KOPT-K1 (cell line): ENCODE results near the gene PPP2R1A.
A peak's percentile ranks its signal among the peaks of the same experiment; 100 is the strongest.
"Not testable (repeated sequence)": the region's sequence is repeated elsewhere in the genome, so short reads cannot be mapped to it uniquely, and the experiment has no call there.

ENCODE experiments used
- H3K27ac ChIP-seq: fragments of 200-600 bp; sonication (generic); 2 replicates; pipeline ENCODE4 v1.5.1; 2016; ENCODE audit warnings: antibody characterized with exemption, mild to moderate bottlenecking, low read depth, low read length; ENCODE audit not compliant: poor library complexity, severe bottlenecking
- H3K36me3 ChIP-seq: fragments of 200-600 bp; sonication (generic); 2 replicates; pipeline ENCODE4 v1.5.1; 2017; ENCODE audit warnings: antibody characterized with exemption, mild to moderate bottlenecking, low read length, moderate library complexity; ENCODE audit not compliant: insufficient read depth
- H3K9me3 ChIP-seq: fragments of 200-600 bp; sonication (generic); 2 replicates; pipeline ENCODE4 v1.5.1; 2017; ENCODE audit warnings: antibody characterized with exemption, low read length, mild to moderate bottlenecking; ENCODE audit not compliant: insufficient read depth, poor library complexity, severe bottlenecking

PPP2R1A gene

DNA sequence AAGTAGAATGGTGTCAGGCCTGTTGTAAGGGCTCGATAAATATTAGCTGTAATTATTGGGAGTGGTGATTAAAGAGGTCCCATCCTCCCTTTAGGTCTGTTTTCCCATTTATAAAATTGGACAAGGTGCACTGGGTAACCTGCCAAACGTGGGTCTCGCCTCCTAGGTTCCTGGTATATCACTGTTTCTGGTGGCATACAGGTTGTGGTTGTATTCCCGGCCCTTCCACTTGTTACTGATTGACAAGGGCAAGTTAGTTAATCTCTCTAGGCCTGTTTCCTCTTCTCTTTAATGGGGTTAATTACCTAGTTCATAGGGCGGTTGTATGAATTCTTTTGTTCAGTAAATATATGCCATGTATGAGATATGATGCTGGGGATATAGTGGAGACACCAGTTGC is 1.5 kb downstream of the PPP2R1A start:
- Histone ChIP-seq H3K9me3 (no peaks in the 10 kb centered on the region), H3K36me3 (peaks cover 48% of the 10 kb centered on the region), H3K27ac (peak overlapping the region; percentile 89)

DNA sequence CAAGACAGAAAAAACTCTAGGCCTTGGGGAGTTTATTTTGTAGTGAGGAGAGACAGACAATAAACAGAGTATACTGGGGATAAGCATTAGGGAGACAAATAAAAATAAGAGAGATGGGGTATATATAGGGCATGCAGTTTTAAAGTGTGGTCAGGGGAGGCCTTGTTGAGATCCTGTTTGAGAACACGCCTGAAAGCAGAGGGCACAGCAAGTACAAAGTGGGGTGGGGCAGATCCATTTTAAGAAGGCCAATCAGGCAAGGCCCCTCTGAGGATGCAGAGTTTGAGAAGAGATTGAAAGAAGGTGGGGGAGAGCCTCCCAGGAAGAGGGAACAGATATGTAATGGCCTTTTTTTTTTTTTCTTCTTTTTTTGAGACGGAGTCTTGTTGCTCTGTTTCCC is 2.1 kb downstream of the PPP2R1A start:
- no peaks in the 10 kb centered on the region for H3K9me3 ChIP-seq
- no peak overlapping the region for H3K27ac ChIP-seq
- peaks cover 54% of the 10 kb centered on the region for H3K36me3 ChIP-seq

DNA sequence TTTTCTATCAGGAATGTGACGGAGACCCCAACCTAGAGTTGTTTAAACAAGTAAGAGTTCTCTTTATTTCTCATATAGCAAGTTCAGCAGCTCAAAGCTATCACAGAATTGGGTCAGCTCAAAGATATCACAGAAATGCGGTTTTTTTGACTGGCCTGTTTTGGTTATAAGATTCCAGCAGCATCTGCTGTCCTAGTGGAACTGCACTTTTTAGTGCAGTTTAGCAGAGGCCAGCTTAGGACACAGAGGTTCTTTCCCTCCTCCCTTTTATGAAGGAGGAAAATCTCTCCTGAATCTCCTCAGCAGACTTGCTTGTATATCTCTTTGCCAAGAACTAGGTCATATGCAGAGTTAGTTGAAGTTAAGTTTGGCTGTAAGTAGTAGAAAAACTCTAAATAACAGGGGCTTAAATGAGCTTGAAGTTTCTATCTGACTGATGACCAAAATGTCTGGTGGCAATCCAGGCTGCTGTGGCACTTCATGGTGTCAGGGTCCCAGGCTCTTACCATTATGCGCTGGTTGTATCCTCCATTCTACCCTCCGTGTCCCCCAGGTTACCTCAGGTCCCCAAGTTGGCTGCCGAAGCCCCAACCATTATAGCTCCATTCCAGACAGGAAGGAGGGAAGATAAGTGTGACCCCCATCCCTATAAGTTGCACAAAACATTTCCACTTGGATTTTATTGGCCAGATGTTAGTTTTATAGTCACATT is 6.6 kb downstream of the PPP2R1A start:
- H3K36me3 ChIP-seq = peaks cover 96% of the 10 kb centered on the region
- no peak overlapping the region for H3K27ac ChIP-seq
- H3K9me3 ChIP-seq = no peaks in the 10 kb centered on the region

DNA sequence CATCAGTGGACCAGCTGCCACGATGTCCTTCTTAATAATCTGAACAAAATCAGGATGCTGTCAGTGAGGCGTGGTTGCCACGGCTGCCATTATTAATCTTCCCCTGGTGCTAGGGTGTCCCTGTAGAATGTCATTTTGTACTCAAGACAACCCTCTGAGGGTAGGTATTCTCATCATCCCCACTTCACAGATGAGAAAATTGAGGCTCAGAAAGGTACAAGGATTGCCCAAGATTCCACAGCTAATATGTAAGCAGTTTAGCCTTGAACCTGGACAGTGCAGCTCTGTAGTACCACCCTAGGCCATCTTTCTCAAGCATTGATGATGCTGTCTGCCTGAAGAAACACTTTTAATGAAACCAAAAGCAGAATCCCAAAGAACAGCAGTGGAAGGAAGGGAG is 8.1 kb downstream of the PPP2R1A start:
- Histone ChIP-seq H3K9me3 (no peaks in the 10 kb centered on the region), H3K36me3 (peaks cover 98% of the 10 kb centered on the region), H3K27ac (no peak overlapping the region)

DNA sequence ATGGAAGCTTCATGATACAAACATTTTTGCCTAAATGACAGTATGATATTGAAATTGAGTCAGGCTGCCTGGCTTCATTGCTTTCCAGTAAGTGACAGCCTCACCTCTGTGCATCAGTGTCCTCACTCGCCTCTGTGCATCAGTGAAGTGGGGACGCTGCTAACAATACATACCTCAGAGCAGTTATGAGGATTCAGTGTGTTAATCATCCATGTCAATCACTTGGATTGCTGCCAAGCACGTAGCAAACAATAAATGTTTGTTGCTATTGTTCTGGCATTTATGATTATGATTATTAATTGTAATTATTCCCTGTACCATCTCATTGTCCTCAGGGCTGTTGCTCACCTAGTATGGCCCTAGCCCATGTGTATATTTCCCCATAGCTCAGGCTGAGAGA is 8.8 kb downstream of the PPP2R1A start:
- H3K27ac ChIP-seq = no peak overlapping the region
- peaks cover 98% of the 10 kb centered on the region for H3K36me3 ChIP-seq
- H3K9me3 ChIP-seq = no peaks in the 10 kb centered on the region

DNA sequence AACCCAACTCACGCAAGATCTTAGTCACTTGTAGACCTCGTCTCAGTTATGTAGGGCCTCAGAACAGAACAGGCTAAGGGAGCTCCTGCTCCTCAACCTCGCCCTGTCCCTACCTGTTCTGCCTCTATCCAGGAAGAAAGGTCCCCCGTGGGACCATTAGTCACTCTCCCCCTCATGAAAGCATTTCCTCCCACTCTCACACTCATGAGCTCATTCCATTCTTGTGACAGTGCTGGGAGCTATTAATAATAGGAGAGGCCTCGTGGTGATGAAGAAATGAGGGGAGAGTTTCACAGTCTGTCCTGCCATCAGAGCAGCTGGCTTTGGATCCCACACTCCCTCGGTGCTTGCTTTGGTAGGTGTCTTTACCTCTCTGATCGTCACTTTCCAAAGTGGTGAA is 10.2 kb downstream of the PPP2R1A start:
- Histone ChIP-seq H3K27ac (no peak overlapping the region), H3K36me3 (peaks cover 98% of the 10 kb centered on the region)

DNA sequence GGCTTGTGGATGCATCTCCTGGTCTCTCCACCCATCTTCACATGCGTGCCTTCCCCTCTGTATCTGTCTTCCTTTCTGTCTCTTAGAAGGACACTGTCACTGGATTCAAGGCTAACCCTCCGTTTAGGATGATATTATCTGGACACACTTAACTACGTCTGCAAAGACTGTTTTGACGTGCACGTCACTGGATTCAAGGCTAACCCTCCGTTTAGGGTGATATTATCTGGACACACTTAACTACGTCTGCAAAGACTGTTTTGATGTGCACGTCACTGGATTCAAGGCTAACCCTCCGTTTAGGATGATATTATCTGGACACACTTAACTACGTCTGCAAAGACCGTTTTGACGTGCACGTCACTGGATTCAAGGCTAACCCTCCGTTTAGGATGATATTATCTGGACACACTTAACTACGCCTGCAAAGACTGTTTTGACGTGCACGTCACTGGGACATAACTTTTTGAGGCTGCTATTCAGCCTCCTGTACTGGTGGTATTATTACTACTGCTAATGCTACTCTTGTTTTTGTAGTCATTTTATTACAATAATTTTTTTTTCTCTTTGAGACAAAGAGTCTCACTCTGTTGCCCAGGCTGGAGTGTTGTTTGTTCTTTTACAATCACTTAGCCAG is 11.0 kb downstream of the PPP2R1A start:
- peaks cover 98% of the 10 kb centered on the region for H3K36me3 ChIP-seq
- not testable (repeated sequence) for H3K27ac ChIP-seq, H3K9me3 ChIP-seq

More for the DNA sequence above, 10.2 kb downstream of the PPP2R1A start:
- H3K9me3 ChIP-seq = no peaks in the 10 kb centered on the region

DNA sequence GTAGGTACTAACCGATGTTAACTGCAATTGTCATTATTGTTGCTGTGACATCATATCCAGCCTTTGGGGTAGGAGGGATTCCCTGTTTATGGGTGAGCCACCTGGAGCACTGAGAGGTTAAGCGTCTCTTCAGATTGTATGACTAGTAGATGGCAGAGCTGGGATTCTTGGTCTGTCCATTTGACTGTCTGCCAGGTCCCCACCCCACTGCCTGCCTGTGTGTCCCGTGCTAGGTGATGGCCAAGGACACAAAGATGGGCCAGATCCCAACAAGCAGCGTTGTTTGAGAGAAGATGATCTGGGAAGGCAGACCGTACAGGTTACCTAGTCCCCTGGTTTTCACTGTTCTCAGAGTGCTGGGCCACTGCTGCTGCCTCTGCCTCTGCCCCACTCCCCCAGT is 16.6 kb downstream of the PPP2R1A start:
- peaks cover 100% of the 10 kb centered on the region for H3K36me3 ChIP-seq
- no peaks in the 10 kb centered on the region for H3K9me3 ChIP-seq
- H3K27ac ChIP-seq = no peak overlapping the region

DNA sequence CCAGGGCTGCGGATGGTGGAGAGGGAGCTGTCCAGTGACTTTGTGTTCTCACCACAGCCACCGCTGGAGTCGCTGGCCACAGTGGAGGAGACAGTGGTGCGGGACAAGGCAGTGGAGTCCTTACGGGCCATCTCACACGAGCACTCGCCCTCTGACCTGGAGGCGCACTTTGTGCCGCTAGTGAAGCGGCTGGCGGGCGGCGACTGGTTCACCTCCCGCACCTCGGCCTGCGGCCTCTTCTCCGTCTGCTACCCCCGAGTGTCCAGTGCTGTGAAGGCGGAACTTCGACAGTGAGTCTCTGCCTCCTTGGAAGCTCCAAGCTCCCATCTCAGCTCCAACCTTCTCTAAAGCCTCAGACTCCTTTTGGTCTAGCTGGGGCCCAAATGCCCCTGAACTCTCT is 21.4 kb downstream of the PPP2R1A start:
- no peaks in the 10 kb centered on the region for H3K9me3 ChIP-seq
- H3K27ac ChIP-seq = no peak overlapping the region
- H3K36me3 ChIP-seq = peaks cover 100% of the 10 kb centered on the region

DNA sequence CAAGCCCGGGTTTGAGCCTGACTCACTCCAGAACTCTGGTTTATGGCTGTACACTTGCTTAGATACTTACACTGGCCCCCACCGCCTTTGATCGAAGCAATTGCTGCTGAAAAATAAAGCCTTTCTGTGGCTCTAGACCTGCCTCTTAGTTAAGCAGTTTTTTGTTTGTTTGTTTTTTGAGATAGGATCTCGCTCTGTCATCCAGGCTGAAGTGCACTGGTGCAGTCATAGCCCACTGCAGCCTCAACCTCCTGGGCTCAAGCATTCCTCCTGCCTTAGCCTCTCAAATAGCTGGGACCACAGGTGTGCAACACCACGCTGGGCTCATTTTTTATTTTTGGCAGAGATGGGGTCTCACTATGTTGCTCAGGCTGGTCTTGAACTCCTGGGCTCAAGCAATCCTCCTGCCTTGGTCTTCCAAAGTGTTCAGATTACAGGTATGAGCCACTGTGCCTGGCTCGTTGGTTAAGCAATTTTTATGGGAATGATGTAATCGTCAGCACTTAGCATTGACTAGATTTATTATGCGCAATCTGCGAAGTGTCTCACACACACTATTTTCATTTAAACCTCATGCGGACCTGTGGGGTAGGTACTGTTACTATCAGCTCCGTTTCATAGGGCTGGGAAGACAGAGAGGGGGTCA is 22.2 kb downstream of the PPP2R1A start:
- Histone ChIP-seq H3K36me3 (peaks cover 100% of the 10 kb centered on the region), H3K9me3 (no peaks in the 10 kb centered on the region), H3K27ac (no peak overlapping the region)

DNA sequence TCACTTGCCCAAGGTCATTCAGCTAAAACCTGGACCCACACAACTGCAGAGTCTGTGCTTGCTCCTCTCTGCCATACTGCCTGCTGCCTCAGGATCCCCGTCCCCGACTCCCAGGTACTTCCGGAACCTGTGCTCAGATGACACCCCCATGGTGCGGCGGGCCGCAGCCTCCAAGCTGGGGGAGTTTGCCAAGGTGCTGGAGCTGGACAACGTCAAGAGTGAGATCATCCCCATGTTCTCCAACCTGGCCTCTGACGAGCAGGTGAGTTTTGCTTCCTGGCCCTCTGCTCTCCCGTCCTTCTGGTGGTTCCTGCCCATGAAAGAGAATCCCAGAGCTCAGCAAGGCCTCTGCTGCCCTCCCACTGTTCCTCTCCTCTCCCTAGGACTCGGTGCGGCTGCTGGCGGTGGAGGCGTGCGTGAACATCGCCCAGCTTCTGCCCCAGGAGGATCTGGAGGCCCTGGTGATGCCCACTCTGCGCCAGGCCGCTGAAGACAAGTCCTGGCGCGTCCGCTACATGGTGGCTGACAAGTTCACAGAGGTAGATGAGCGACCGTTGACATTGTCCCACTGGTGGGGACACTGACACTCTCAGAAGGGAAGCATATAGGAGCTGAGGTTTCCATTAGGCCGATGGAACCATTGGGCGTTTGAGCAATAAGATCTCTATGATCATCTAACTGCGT is 22.9 kb downstream of the PPP2R1A start:
- Histone ChIP-seq H3K27ac (no peak overlapping the region), H3K36me3 (peaks cover 100% of the 10 kb centered on the region)

DNA sequence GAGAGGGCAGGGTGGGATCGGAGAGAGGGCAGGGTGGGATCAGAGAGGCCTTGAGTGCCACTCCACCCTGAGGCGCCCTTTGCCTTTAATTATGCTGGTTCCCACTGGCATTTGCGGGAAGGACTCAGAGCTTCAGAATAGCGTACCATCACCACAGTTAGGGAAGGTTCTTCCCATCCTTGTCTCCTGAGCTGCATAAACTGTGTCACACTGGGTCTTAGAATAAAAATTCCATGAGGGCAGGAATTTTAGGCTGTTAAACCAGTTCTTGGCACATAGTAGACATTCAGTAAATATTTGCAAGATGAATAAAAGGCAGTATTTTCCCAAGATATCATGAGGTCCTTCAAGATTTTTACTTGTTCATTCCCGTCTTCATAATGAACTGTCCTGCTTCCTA is 24.4 kb downstream of the PPP2R1A start:
- peaks cover 100% of the 10 kb centered on the region for H3K36me3 ChIP-seq
- H3K9me3 ChIP-seq = no peaks in the 10 kb centered on the region
- H3K27ac ChIP-seq = no peak overlapping the region

More for the DNA sequence above, 22.9 kb downstream of the PPP2R1A start:
- H3K9me3 ChIP-seq = no peaks in the 10 kb centered on the region

DNA sequence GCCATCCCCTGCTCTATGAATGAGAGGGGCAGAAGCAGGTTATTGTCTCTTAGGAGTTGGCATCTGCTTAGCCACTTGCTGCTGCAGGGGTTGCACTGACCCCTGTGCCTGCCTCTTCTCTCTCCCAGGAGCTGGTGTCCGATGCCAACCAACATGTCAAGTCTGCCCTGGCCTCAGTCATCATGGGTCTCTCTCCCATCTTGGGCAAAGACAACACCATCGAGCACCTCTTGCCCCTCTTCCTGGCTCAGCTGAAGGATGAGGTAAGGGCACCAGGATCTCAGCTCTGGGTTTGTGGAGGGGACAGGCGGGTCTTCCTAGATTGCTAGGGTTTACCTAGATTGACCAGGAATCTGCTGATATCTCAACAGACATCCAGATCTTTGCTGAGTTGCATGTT is 26.5 kb downstream of the PPP2R1A start:
- Histone ChIP-seq H3K27ac (no peak overlapping the region), H3K36me3 (peaks cover 100% of the 10 kb centered on the region), H3K9me3 (no peaks in the 10 kb centered on the region)

DNA sequence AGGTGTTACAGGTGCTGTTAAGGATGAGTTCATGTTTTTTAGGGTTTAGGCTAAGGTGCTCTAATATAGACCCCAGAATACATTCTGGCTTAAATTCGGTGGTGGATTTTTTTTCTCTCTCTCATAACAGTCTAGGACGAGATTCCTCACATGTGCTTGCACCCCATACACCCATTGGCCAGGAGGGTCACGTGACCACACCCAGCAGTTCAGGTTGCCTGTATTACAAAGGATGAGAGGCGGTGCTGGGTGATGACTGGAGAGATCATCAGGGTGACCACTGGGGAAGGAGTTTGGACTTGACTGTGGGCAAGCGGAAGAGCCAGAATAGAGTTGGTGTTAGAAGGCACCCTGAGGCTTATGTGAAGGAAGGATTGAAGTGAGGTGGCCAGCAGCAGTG is 27.7 kb downstream of the PPP2R1A start:
- H3K27ac ChIP-seq = no peak overlapping the region
- H3K9me3 ChIP-seq = no peaks in the 10 kb centered on the region
- peaks cover 100% of the 10 kb centered on the region for H3K36me3 ChIP-seq

DNA sequence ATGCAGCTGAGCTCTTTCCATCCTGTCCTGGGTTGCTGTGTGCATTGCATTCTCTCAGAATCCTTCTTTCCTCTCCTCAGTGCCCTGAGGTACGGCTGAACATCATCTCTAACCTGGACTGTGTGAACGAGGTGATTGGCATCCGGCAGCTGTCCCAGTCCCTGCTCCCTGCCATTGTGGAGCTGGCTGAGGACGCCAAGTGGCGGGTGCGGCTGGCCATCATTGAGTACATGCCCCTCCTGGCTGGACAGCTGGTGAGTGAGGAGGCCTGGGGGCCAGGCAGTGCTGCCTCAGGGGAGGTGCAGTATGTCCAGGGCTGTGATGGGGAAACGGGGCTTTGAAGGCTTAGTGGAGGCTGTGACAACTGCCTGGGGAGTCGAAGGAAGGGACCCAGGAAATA is 29.8 kb downstream of the PPP2R1A start:
- no peak overlapping the region for H3K27ac ChIP-seq
- H3K9me3 ChIP-seq = no peaks in the 10 kb centered on the region
- peaks cover 100% of the 10 kb centered on the region for H3K36me3 ChIP-seq
